ENCODE measurements around the gene ATP10B. TPM values are rescaled to one million over a fixed set of nuclear protein-coding genes. Genes with fewer than 3 reads are reported as not detected.
"Not testable (repeated sequence)": the region's sequence is repeated elsewhere in the genome, so short reads cannot be mapped to it uniquely, and the experiment has no call there.

The ATP10B gene
- total RNA-seq (under 1 TPM in 6 of 9 donors, not detected in 3; 0.07 to 0.35 (median 0.16) TPM), polyA plus RNA-seq (under 1 TPM in 2 of 3 donors, not detected in 1; 0.03 to 0.08 TPM)
- long read RNA-seq, donor 1 = 0 reads
- long read RNA-seq, donor 2 = 0 reads
- long read RNA-seq, donor 3 = 0 reads
- long read RNA-seq, donor 4 = 0 reads
- long read RNA-seq, donor 5 = 0 reads
- long read RNA-seq, donor 6 = 0 reads
- long read RNA-seq, donor 7 = 0 reads
- long read RNA-seq, donor 8 = 0 reads
- long read RNA-seq, donor 9 = 0 reads
- long read RNA-seq, donor 10 = 0 reads

- H3K4me3 ChIP-seq = no peak within 1 kb of the TSS
- WGBS, 4 donors = 58 to 79% (median 71%) methylated on average over 4 of the region's 4 CpGs
Observed at GRCh38 chr5:160852049-160852448, at the start of gene ATP10B. Gene ATP10B, minus strand, starts transcription at chr5:160852211. Its CDS starts 164,137 bp downstream, at chr5:160688074.

GRCh38 chr5:160901656-160902055, 49.6 kb upstream of the ATP10B start:
- no peak for DNase-seq
- Histone ChIP-seq H3K4me1 (replicated peaks in 1 of 2) (no peaks in the 10 kb centered on the region), H3K27ac (no peak overlapping the region), H3K4me3 (no peak overlapping the region), H3K27me3 (no peaks in the 10 kb centered on the region), H3K9me3 (replicated peaks in 1 of 3) (no peaks in the 10 kb centered on the region), H3K36me3 (replicated peaks in 1 of 2) (no peaks in the 10 kb centered on the region)
- intact Hi-C loops (cut with DNase I) = no loop called here
- no peak for TF ChIP-seq POLR2A (IDR thresholded peaks at IDR 0.05)
- TF ChIP-seq CTCF (IDR thresholded peaks at IDR 0.05) = no peak
- 21 to 48% (median 32%) methylated on average over 1 of the region's 1 CpG for WGBS, 4 donors

More at GRCh38 chr5:160852049-160852448, at the start of gene ATP10B:
- H3K27me3 ChIP-seq = no peaks in the 10 kb centered on the region
- no peak within 1 kb of the TSS for H3K27ac ChIP-seq
- no peaks in the 10 kb centered on the region for H3K4me1 ChIP-seq (replicated peaks in 1 of 2)
- DNase-seq = no peak
- no peaks in the 10 kb centered on the region for H3K36me3 ChIP-seq (replicated peaks in 1 of 2)
- TF ChIP-seq POLR2A (IDR thresholded peaks at IDR 0.05) = no peak
- TF ChIP-seq CTCF (IDR thresholded peaks at IDR 0.05) = no peak
- intact Hi-C loops (cut with DNase I) = no loop called here
- no peaks in the 10 kb centered on the region for H3K9me3 ChIP-seq (replicated peaks in 1 of 3)

GRCh38 chr5:160899735-160900134, 47.7 kb upstream of the ATP10B start:
- DNase-seq = no peak
- intact Hi-C loops (cut with DNase I) = no loop called here
- TF ChIP-seq POLR2A (IDR thresholded peaks at IDR 0.05) = no peak
- TF ChIP-seq CTCF (IDR thresholded peaks at IDR 0.05) = no peak
- WGBS, 4 donors = 26 to 53% (median 48%) methylated on average over 4 of the region's 4 CpGs
- Histone ChIP-seq H3K4me3 (no peak overlapping the region), H3K4me1 (replicated peaks in 1 of 2) (no peaks in the 10 kb centered on the region), H3K9me3 (replicated peaks in 1 of 3) (no peaks in the 10 kb centered on the region), H3K27me3 (no peaks in the 10 kb centered on the region), H3K27ac (no peak overlapping the region), H3K36me3 (replicated peaks in 1 of 2) (no peaks in the 10 kb centered on the region)

GRCh38 chr5:160893180-160893964, 41.4 kb upstream of the ATP10B start:
- H3K36me3 ChIP-seq (replicated peaks in 1 of 2); H3K27ac ChIP-seq; H3K4me1 ChIP-seq (replicated peaks in 1 of 2); DNase-seq; H3K27me3 ChIP-seq; intact Hi-C loops (cut with DNase I); H3K4me3 ChIP-seq; H3K9me3 ChIP-seq (replicated peaks in 1 of 3): not testable (repeated sequence)
- 76 to 88% (median 84%) methylated on average over 3 to 6 of the region's 6 CpGs for WGBS, 4 donors

Measured in adrenal gland (tissue), 19 donors.